AG04449 (cell line): ENCODE results near the gene CCDC78.
"Not testable (repeated sequence)": the region's sequence is repeated elsewhere in the genome, so short reads cannot be mapped to it uniquely, and the experiment has no call there.

Experiments
- CTCF ChIA-PET: fragments of 350-600 bp; formaldehyde crosslinking; extraction: SDS; loops from one replicate; lab custom pipeline; 2021; ENCODE audit warnings: antibody characterized with exemption; lab: Yijun Ruan, JAX
- POLR2A ChIA-PET: fragments of 400-600, 350-600 bp; formaldehyde crosslinking; extraction: SDS; loops from one replicate; lab custom pipeline; 2020; ENCODE audit warnings: antibody characterized with exemption, inconsistent platforms; lab: Yijun Ruan, JAX
- DNase-seq: peaks from one replicate; pipeline ENCODE4 v3.0.0-alpha.2; 2010; ENCODE audit warnings: low read depth, low spot score
- H3K4me3 ChIP-seq: 2 replicates; pipeline ENCODE4 v1.5.1; 2011; ENCODE audit warnings: low read depth, mild to moderate bottlenecking, control low read depth, low read length
- CTCF ChIP-seq: IDR thresholded peaks from one replicate; pipeline ENCODE4 v1.5.1; 2011; ENCODE audit warnings: mild to moderate bottlenecking, moderate library complexity, low read length, control low read depth, inconsistent platforms; ENCODE audit not compliant: insufficient read depth; ENCODE audit errors: missing control alignments

CCDC78 gene

DNA sequence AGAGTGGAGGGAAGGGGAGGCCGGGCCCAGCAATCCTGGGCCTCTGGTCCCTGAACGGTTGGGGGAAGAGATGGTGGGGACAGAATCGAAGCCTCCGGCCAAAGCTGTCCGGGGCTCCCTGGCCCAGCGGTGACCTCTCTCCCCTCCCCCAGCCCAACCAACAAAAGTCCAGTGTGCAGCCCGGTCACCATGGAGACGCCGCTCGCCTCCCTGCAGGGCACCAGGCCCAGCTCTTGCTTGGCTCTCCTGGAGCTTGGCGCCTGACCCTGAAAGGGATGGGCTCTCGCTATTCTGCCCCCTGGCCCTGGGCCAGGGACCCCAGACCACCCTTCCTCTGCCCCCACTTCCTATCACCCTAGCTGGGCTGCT is 10.1 kb downstream of the CCDC78 start:
- TF ChIP-seq CTCF: no peak
- POLR2A ChIA-PET: interaction anchor here (0.6 to 1.1 kb wide), 3 partner anchors 9 to 36 kb away, joined by 3 to 6 read pairs (median 4); partner anchors contain the start of gene STUB1
- peak overlapping the region; percentile 65 for H3K4me3 ChIP-seq
- CTCF ChIA-PET: interaction anchor here (0.8 to 10.1 kb wide), 13 partner anchors 9 to 339 kb away, joined by 3 to 210 read pairs (median 5); partner anchors contain the start of genes CCDC78, CHTF18, CIAO3 and HAGHL
- no peak for DNase-seq

DNA sequence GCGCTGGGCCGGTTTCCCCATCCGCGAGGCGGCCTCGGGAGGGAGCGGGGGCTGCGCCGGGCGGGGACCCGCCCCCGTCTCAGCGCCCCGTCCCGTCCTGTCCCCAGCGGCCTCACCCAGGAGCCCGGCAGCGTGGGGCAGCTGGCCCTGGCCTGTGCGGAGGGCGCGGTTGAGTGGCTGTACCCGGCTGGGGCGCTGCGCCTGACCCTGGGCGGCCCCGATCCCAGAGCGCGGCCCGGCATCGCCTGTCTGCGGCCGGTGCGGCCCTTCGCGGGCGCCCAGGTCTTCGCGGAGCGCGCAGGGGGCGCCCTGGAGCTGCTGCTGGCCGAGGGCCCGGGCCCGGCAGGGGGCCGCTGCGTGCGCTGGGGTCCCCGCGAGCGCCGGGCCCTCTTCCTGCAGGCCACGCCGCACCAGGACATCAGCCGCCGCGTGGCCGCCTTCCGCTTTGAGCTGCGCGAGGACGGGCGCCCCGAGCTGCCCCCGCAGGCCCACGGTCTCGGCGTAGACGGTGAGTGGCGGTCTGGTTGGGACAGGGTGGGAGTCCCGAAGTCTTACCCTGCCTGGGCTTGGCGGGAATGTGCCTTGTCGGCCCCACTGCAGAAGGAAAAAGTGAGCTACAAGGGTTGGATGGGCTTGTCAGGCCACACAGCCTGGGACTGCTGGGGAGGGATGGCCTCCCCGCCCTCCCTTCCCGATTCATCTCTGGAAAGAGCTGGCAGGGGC is 10.6 kb downstream of the CCDC78 start:
- POLR2A ChIA-PET: interaction anchor here (0.6 to 1.1 kb wide), 5 partner anchors 9 to 69 kb away, joined by 3 to 6 read pairs (median 4); partner anchors contain the start of gene STUB1
- peak; percentile 12 for TF ChIP-seq CTCF
- H3K4me3 ChIP-seq: peak overlapping the region; percentile 65
- DNase-seq: no peak
- CTCF ChIA-PET: interaction anchor here (0.5 to 10.1 kb wide), 13 partner anchors 8 to 340 kb away, joined by 3 to 210 read pairs (median 5); partner anchors contain the start of genes CCDC78, CHTF18, CIAO3 and HAGHL

DNA sequence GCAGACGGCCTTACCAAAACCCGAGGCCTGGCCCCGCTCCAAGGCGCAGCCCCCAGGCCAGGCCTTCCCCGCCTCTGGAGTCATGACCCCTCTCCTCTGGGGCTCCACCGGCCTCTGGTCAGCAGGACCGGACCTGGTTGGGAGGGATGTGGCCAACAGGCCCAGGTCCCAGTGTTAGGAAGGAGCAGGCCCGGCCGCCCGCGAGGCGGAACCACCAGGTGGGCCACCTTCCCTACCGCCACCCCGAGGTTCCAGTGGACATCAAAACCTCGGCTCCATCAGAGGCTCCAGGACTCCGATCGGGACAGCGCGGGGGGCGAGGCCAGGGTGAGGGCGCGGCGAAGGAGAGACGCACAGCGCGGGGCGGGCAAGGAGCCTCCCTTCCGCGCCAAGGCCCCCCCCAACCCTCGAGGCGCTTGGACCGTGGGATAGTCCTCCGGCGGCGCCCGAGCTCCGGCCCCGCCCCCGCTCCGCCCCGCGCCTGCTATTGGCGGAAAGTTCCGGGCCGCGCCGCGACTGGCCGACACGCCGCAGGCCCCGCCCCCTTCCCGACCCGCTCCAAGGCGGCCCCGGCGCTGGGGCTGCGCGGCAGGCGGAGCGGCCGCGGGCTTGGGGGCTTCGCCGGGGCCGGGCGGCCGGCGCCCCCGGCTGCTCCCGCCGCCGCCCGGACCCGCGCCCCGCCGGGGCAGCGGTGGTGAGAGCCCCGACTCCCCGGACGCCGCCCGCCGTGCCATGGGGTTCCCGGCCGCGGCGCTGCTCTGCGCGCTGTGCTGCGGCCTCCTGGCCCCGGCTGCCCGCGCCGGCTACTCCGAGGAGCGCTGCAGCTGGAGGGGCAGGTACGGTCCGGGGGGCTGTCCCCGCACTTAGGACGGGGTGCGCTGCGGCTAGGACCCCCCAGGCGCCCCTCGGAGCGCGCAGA is 11.4 kb downstream of the CCDC78 start, which contains the start of gene METRN:
Gene METRN (plus strand): TSS at position 561 of the 919 bp plus-strand sequence. CDS start 172 bp downstream, at position 733.
- DNase-seq: no peak
- TF ChIP-seq CTCF: no peak
- CTCF ChIA-PET: interaction anchor here (0.5 to 10.1 kb wide), 11 partner anchors 7 to 385 kb away, joined by 3 to 210 read pairs (median 4); partner anchors contain the start of genes CCDC78, CHTF18, CIAO3 and HAGHL
- POLR2A ChIA-PET: interaction anchor here (1.0 kb wide), 2 partner anchors 9 to 70 kb away, joined by 3 to 4 read pairs; no protein-coding TSS in a partner anchor
- H3K4me3 ChIP-seq: peak within 1 kb of the TSS; percentile 65

GRCh38 chr16:714079-714478 is 12.2 kb downstream of the CCDC78 start:
- H3K4me3 ChIP-seq: no peak overlapping the region

GRCh38 chr16:712740-713250 is 13.4 kb downstream of the CCDC78 start:
- ChIA-PET POLR2A (interaction anchor here (1.1 kb wide), 2 partner anchors 9 to 70 kb away, joined by 4 read pairs; no protein-coding TSS in a partner anchor), CTCF (interaction anchor here (0.6 to 10.1 kb wide), 31 partner anchors 7 to 401 kb away, joined by 3 to 210 read pairs (median 6); partner anchors contain the start of genes ANTKMT, CCDC78, CHTF18 and CIAO3)
- not testable (repeated sequence) for H3K4me3 ChIP-seq
- TF ChIP-seq CTCF: peak; percentile 30
- peak; percentile 79 for DNase-seq

More at GRCh38 chr16:714079-714478, 12.2 kb downstream of the CCDC78 start:
- no peak for DNase-seq
- ChIA-PET POLR2A (no interaction called here), CTCF (interaction anchor here (1.0 to 10.1 kb wide), 8 partner anchors 12 to 385 kb away, joined by 3 to 210 read pairs (median 29); partner anchors contain the start of genes CCDC78, CHTF18, CIAO3 and HAGHL)
- no peak for TF ChIP-seq CTCF
